HG03066 (cell line): ENCODE results near the gene RPS14.

ENCODE experiments used
- ATAC-seq: cut with Tn5 transposase; IDR thresholded peaks from one replicate; pipeline ENCODE4 v1.9.1; 2021; ENCODE audit warnings: low read depth; ENCODE audit not compliant: unreplicated experiment

Gene RPS14

GRCh38 chr5:150402229-150402773 is 47.2 kb downstream of the RPS14 start:
- ATAC-seq = no peak

GRCh38 chr5:150401376-150402228 is 47.9 kb downstream of the RPS14 start:
- no peak for ATAC-seq

DNA sequence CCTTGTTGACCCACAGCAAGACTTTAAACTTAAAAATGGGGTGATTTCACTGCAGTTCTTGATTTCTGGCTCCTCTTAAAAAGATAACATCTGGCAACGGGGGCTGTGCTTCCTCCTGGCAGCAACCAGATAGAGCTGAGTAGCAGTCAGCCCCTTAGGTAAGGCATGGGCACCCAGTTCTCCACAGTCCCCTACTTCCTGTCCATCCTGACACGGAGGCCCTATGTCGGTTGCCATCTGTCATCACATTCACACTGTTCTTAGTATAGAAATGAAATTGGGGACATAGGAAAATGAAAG is 48.5 kb downstream of the RPS14 start:
- no peak for ATAC-seq

GRCh38 chr5:150400316-150401075 is 49.0 kb downstream of the RPS14 start:
- ATAC-seq = no peak

- peak; percentile 21 for ATAC-seq
These were observed 49.9 kb downstream of the RPS14 start for GRCh38 chr5:150399524-150400211.

GRCh38 chr5:150398722-150399523 is 50.6 kb downstream of the RPS14 start:
- peak; percentile 60 for ATAC-seq

- ATAC-seq = no peak
These were observed 51.5 kb downstream of the RPS14 start for GRCh38 chr5:150397782-150398721.

DNA sequence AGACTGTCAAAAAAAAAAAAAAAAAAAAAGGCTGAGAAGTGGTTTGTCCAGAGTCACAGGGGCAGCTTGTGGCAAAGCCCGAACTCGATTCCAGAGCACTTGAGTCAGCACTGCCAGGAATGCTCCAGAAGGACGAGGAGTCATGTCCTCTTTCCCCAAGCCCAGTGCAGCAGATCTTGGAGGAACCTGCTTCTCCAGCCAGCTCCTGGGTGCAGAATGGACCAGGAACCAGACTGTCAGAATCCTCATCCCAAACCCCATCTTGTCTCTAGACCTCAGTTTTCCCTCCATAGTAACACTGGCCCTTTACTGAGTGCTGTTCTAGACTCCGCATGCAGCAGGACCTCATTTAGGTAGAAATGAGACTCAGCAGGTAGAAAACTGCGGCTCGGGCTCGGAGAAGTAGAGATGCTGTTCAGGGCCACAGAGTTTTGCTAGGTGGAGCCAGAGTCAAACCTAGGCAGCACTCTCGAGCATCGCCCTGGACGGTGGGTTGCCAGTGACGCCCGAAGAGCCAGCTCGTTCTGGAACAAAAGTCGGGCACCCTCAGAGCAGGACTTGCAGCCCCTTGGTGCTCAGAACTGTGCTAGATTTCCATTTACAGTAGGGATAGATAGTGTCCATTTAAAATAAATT is 52.3 kb downstream of the RPS14 start:
- no peak for ATAC-seq

- ATAC-seq = no peak
These were observed 53.3 kb downstream of the RPS14 start for GRCh38 chr5:150396267-150396666.

DNA sequence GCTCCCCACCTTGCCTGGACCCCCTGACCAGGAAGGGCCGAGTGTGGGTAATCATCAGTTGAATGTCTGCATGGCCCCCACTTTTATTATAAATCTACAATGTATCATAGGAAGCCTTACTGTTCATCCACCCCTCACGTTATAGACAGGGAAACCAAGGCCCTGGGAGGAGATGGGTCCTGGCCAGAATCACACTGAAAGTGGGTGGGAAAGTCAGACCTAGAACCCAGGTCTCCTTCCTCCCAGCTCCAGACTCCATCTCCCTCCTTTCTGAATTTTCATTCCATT is 53.9 kb downstream of the RPS14 start:
- ATAC-seq = no peak

GRCh38 chr5:150394912-150395687 is 54.4 kb downstream of the RPS14 start:
- ATAC-seq = no peak

DNA sequence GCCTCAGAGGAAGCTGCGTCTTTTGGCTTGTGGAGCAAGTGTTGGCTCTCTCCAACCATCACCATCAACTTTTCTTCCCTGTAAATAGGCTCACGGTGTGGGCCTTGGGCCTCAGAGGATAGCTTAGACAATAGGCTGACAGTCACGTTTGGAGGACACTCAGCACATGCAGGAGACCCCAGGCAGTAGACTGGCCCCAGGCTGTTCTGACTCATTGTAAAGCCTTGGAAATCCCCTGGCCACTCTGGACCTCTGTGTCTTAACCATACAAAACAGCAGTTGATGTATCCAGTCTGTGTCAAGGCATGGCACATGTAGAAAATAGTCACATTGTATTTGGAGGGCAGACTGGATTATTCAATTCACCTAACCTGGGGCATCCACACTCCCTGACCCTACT is 55.4 kb downstream of the RPS14 start:
- ATAC-seq = no peak

DNA sequence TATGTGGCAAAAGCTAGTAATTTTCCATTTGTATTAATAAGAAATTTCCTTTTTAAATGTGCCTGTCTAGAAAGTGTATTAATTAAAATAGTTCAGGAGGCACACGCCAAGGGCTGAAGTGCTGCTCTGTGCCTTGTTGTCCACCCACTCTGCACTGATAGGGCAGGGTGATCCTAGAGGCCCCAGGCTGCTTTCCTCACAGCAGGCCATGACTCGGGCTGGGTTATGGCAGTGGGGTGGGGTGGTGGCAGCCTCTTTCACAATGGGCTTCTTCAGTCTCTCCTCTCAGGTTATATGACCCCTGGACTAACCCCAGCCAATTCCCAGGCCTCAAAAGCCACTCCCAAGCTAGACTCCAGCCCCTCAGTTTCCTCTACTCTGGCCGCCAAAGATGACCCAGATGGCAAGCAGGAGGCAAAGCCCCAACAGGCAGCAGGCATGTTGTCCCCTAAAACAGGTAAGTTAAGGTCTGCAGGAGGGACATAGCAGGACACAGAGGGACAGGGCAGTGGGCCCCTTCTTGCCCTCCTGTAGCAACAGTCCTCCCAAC is 56.4 kb downstream of the RPS14 start:
- ATAC-seq = no peak

DNA sequence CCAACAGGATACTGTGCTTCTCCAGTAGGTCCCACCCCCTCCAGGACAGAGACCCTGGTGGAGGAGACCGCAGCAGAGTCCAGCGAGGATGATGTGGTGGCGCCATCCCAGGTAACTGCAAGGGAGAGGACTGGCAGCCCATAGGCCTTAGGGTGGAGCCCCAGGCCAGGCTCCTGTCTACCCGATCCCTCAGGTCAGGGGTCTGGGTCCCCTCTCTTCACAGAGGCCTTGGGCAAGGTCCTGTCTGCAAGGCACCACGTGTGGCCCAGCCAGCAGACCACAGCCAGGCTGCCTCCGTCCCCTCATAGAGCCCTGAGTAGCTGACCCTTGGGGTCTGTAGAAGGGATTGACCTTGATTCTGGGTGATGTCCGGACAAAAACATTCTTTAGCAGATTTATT is 56.9 kb downstream of the RPS14 start:
- no peak for ATAC-seq
